ENCODE measurements around the gene TPST2. TPM values are rescaled to one million over a fixed set of nuclear protein-coding genes. Genes with fewer than 3 reads are reported as not detected.
A peak's percentile ranks its signal among the peaks of the same experiment; 100 is the strongest.

The TPST2 gene
- total RNA-seq, 2 donors from 2014 or later: 18.2 to 40.7 TPM

DNA sequence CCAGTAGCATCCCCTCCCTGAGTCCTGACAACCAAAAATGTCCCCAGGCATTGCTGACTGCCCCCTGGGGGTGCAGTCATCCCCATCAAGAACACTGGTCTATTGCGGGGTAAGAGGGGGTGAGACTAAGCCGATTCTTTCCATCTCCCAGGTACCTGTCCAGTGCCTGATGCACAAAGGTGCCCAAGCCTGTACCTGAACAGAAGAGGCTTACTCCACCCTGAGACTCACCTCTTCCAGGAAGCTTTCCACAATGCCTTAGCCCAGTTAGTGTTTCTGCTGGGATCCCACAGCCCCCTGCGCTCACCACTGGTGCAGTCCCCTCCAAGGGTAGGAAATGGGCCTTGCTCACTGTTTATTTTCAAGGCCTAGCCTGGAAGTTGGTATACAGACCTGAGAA, 22.9 kb downstream of the TPST2 start:
- DNase-seq (no peak), ATAC-seq (no peak)
- Mint-ChIP-seq H3K4me1 (peaks cover 32% of the 10 kb centered on the region), H3K36me3 (ENCODE audit: low read depth) (peaks cover 3% of the 10 kb centered on the region), H3K27ac (no peak overlapping the region), H3K27me3 (no peaks in the 10 kb centered on the region), H3K4me3 (no peak overlapping the region)
- H3K9me3 ChIP-seq (ENCODE audit: control insufficient read depth, low read length, poor library complexity, severe bottlenecking): no peaks in the 10 kb centered on the region

- H3K4me1 Mint-ChIP-seq: peaks cover 22% of the 10 kb centered on the region
- H3K9me3 ChIP-seq (ENCODE audit: control insufficient read depth, low read length, poor library complexity, severe bottlenecking): no peaks in the 10 kb centered on the region
- ATAC-seq (no peak), DNase-seq (no peak)
- no peaks in the 10 kb centered on the region for H3K27me3 Mint-ChIP-seq
- H3K4me3 Mint-ChIP-seq: no peak overlapping the region
- H3K36me3 Mint-ChIP-seq (ENCODE audit: low read depth): no peaks in the 10 kb centered on the region
- H3K27ac Mint-ChIP-seq: no peak overlapping the region
Measured at GRCh38 chr22:26565889-26566288, 24.0 kb downstream of the TPST2 start.

DNA sequence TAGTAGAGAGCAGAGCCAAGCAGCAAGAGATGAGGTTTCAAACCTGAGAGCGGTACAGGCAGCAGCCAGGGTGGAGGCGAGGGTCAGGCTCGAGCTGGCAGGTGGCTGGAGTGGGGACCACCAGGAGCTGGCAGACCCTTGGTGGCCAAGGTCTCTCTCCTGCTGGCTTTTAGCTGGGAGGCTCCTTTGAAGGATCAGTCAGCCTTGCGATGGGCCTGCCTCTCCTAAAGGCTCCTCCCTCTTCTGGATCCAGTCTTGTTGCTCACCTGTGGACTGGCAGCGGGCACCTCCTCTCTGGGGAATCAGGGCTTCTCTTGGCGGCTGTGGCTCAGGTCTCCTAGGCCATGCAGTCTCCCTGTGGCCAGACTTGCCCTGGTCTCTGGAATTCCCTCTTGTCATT, 24.8 kb downstream of the TPST2 start:
- ATAC-seq (no peak), DNase-seq (no peak)
- Mint-ChIP-seq H3K27ac (no peak overlapping the region), H3K4me3 (no peak overlapping the region), H3K27me3 (no peaks in the 10 kb centered on the region), H3K4me1 (peaks cover 20% of the 10 kb centered on the region), H3K36me3 (ENCODE audit: low read depth) (peaks cover 2% of the 10 kb centered on the region)
- H3K9me3 ChIP-seq (ENCODE audit: control insufficient read depth, low read length, poor library complexity, severe bottlenecking): no peaks in the 10 kb centered on the region

DNA sequence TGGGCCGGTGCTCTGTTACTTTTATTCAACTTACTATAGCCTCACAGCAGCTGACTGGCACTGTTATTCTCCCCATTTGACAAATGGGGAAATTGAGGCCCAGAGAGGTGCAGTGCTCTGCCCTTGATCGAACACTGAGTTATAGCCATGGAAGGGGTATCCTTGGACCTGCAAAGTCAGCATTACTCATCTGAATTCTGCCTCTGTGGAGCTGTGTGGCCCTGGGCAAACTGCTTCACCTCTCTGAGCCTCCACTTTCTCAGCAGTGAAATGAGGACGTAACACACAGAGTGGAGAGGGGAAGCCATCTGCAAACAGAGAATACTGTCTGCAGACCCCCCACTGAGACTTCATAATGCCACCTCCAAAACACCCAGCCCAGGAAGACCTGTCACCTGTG, 25.3 kb downstream of the TPST2 start:
- Mint-ChIP-seq H3K36me3 (ENCODE audit: low read depth) (peaks cover 2% of the 10 kb centered on the region), H3K27ac (no peak overlapping the region), H3K4me3 (no peak overlapping the region), H3K4me1 (peaks cover 20% of the 10 kb centered on the region), H3K27me3 (no peaks in the 10 kb centered on the region)
- no peak for DNase-seq
- no peak for ATAC-seq
- H3K9me3 ChIP-seq (ENCODE audit: control insufficient read depth, low read length, poor library complexity, severe bottlenecking): no peaks in the 10 kb centered on the region

DNA sequence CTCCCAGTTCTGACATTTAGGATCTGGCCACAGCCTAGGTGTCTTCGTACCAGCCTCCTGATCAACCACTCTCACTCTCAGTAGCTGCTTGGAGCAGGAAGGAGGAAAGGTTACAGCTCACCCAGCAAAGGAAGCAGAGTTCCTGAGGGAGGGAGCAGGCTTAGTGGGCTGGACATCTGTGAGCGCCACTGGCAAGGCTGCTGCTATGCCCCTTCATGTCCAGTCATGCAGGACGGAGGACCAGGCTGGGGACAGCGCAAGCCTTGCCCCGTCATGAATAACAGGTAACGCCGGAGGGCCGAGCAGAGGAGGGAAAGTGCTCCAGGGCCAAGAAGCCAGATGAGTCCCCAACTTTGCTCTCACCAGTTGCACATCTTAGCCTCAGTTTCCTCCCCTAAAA, 25.8 kb downstream of the TPST2 start:
- no peak for ATAC-seq
- no peaks in the 10 kb centered on the region for H3K9me3 ChIP-seq (ENCODE audit: control insufficient read depth, low read length, poor library complexity, severe bottlenecking)
- no peak overlapping the region for H3K4me3 Mint-ChIP-seq
- H3K4me1 Mint-ChIP-seq: peaks cover 19% of the 10 kb centered on the region
- H3K36me3 Mint-ChIP-seq (ENCODE audit: low read depth): peaks cover 2% of the 10 kb centered on the region
- no peak for DNase-seq
- H3K27me3 Mint-ChIP-seq: no peaks in the 10 kb centered on the region
- no peak overlapping the region for H3K27ac Mint-ChIP-seq

GRCh38 chr22:26563022-26563421, 26.9 kb downstream of the TPST2 start:
- H3K27ac Mint-ChIP-seq: no peak overlapping the region
- H3K4me3 Mint-ChIP-seq: no peak overlapping the region
- no peaks in the 10 kb centered on the region for H3K27me3 Mint-ChIP-seq
- no peaks in the 10 kb centered on the region for H3K9me3 ChIP-seq (ENCODE audit: control insufficient read depth, low read length, poor library complexity, severe bottlenecking)
- DNase-seq (no peak), ATAC-seq (no peak)
- peaks cover 21% of the 10 kb centered on the region for H3K4me1 Mint-ChIP-seq
- H3K36me3 Mint-ChIP-seq (ENCODE audit: low read depth): peaks cover 4% of the 10 kb centered on the region

DNA sequence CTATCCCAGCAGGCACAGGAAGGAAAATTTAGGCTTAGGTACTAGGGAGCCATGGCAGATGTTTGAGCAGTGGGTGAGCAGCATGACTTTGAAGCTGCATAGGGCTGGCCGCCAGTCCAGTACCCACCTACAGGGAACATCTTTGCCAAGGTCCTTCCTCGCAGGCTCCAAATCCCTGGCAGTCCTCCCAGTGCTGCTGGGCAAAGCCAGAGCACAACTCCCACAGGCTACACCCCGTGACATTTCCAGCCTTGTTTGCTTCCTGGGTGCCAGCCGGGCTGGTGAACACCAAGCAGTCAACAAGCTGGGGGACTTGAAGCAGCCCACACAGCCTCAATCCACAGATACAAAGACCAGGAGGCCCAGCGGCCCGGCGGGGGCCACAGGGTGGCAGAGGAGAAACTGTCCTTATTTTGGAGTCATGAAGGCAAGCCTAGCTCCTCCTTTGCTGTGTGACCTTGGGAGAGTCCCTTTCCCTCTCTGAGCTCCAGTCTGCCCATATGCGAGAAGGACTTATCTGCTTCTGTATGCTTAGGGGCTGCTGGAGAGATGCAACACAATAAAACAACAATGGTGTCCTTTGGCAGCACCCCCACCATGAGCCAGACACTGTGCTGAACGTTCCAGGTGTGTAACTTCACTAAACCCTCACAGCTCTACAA, 28.0 kb downstream of the TPST2 start:
- Mint-ChIP-seq H3K4me1 (peaks cover 22% of the 10 kb centered on the region), H3K4me3 (no peak overlapping the region), H3K27ac (no peak overlapping the region), H3K36me3 (ENCODE audit: low read depth) (peaks cover 4% of the 10 kb centered on the region), H3K27me3 (no peaks in the 10 kb centered on the region)
- no peak for DNase-seq
- H3K9me3 ChIP-seq (ENCODE audit: control insufficient read depth, low read length, poor library complexity, severe bottlenecking): no peaks in the 10 kb centered on the region
- no peak for ATAC-seq

DNA sequence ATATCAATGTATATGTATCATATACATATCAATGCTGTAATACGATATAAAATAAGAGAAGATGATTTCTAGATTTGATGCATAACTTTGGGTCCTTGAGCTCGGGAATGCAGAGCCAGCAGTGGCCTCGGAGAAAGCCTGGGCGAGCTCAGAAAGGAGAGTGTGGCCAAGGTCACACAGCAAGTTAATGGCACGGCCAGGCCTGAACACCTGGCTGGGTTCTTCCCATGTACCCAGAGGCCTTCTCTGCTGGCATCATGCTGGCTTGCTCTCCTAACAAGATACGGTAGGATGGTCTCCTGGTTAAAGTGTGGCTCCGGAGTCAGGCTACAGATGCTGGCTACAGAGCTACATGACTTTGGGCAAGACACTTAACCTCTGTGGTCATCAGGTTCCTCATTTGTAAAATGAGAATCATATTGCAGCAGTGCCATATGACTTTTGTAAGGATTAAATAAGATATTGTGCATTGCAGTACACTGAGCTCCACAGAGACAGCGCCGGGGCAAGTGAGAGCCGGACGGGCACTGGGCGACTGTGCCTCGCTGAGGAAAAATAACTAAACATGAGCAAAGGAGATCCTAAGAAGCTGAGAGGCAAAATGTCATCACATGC, 29.9 kb downstream of the TPST2 start:
- DNase-seq: no peak
- Mint-ChIP-seq H3K27ac (no peak overlapping the region), H3K36me3 (ENCODE audit: low read depth) (peaks cover 4% of the 10 kb centered on the region), H3K4me1 (peaks cover 15% of the 10 kb centered on the region), H3K27me3 (no peaks in the 10 kb centered on the region), H3K4me3 (no peak overlapping the region)
- no peak for ATAC-seq
- H3K9me3 ChIP-seq (ENCODE audit: control insufficient read depth, low read length, poor library complexity, severe bottlenecking): no peaks in the 10 kb centered on the region

DNA sequence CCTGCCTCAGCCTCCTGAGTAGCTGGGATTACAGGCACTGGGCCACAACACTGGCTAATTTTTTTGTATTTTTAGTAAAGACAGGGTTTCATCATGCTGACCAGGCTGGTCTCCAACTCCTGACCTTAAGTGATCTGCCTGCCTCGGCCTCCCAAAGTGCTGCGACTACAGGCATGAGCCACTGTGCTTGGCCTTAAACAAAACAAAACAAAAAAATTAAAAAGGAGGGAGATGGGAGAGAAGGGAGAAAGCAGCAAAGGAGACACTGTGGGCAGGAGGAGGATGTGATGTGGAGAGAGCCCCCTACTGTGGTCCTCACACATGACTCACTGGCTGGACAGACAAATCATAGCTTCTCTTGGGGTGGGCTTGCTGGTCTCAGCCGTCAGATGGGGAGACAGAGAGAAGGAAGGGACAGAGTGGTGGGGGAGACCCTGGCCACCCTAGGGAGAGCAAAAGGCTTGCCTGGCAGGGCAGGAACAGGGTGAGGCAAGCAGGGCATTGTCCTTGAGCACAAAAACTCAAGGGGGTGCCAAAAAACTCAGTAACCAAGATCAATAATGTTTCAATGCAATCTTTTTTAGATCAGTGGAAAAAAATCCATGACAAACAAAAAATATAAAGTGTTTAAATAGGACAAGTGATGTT, 31.6 kb downstream of the TPST2 start:
- peaks cover 16% of the 10 kb centered on the region for H3K4me1 Mint-ChIP-seq
- no peak overlapping the region for H3K4me3 Mint-ChIP-seq
- no peak for DNase-seq
- peak overlapping the region; percentile 34 for H3K27ac Mint-ChIP-seq
- peaks cover 4% of the 10 kb centered on the region for H3K36me3 Mint-ChIP-seq (ENCODE audit: low read depth)
- no peaks in the 10 kb centered on the region for H3K9me3 ChIP-seq (ENCODE audit: control insufficient read depth, low read length, poor library complexity, severe bottlenecking)
- ATAC-seq: no peak
- no peaks in the 10 kb centered on the region for H3K27me3 Mint-ChIP-seq

DNA sequence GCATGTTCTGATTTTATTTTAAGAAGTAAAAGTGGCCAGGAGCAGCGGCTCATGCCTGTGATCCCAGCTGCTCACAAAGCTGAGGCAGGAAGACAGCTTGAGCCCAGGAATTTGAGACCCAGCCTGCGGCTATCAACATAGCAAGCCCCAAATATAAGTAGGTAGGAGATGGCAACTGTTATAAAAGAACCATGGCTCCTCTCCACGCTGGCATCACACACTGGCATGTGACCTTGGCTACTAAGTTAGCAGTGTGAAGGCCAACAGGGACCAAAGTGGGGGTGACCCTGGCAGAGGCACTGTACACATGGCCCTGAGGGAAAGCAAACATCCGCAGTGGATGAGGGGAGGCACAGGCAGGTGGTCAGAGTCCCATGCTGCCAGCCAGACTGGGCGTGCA, 33.0 kb downstream of the TPST2 start:
- Mint-ChIP-seq H3K4me3 (no peak overlapping the region), H3K27me3 (no peaks in the 10 kb centered on the region), H3K4me1 (peaks cover 16% of the 10 kb centered on the region), H3K27ac (peak overlapping the region; percentile 11), H3K36me3 (ENCODE audit: low read depth) (peaks cover 4% of the 10 kb centered on the region)
- no peak for DNase-seq
- H3K9me3 ChIP-seq (ENCODE audit: control insufficient read depth, low read length, poor library complexity, severe bottlenecking): no peaks in the 10 kb centered on the region
- no peak for ATAC-seq

DNA sequence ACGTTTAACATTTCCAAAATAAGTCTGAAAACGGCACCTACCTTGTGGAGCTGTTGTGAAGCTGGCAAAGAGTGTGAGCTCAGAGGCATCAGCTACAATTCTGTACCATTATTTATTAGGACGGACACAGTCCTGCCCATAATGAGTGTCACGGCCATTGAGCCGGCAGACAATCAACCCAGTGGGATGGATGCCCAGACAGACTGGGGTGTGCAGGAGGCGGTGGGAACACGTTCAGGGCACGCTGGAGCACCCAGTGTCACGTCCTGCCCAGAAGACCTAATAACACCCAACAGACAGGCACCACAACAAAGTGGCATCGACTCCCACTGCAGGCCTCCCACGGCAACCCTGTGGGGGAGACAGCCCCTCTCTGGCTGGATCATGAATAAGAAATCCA, 34.5 kb downstream of the TPST2 start:
- Mint-ChIP-seq H3K4me1 (peaks cover 16% of the 10 kb centered on the region), H3K27ac (no peak overlapping the region), H3K36me3 (ENCODE audit: low read depth) (peaks cover 4% of the 10 kb centered on the region)

GRCh38 chr22:26554956-26555355, 35.0 kb downstream of the TPST2 start:
- Mint-ChIP-seq H3K4me1 (peaks cover 13% of the 10 kb centered on the region), H3K4me3 (no peak overlapping the region), H3K27me3 (no peaks in the 10 kb centered on the region), H3K36me3 (ENCODE audit: low read depth) (peaks cover 4% of the 10 kb centered on the region), H3K27ac (no peak overlapping the region)
- DNase-seq: no peak
- ATAC-seq: no peak
- H3K9me3 ChIP-seq (ENCODE audit: control insufficient read depth, low read length, poor library complexity, severe bottlenecking): no peaks in the 10 kb centered on the region

More for the DNA sequence above, 34.5 kb downstream of the TPST2 start:
- ATAC-seq (no peak), DNase-seq (no peak)
- no peaks in the 10 kb centered on the region for H3K9me3 ChIP-seq (ENCODE audit: control insufficient read depth, low read length, poor library complexity, severe bottlenecking)
- H3K27me3 Mint-ChIP-seq: no peaks in the 10 kb centered on the region
- H3K4me3 Mint-ChIP-seq: no peak overlapping the region

GRCh38 chr22:26553056-26553752, 36.7 kb downstream of the TPST2 start:
- peaks cover 3% of the 10 kb centered on the region for H3K36me3 Mint-ChIP-seq (ENCODE audit: low read depth)
- DNase-seq (no peak), ATAC-seq (no peak)
- no peaks in the 10 kb centered on the region for H3K9me3 ChIP-seq (ENCODE audit: control insufficient read depth, low read length, poor library complexity, severe bottlenecking)
- no peak overlapping the region for H3K4me3 Mint-ChIP-seq
- peaks cover 12% of the 10 kb centered on the region for H3K4me1 Mint-ChIP-seq
- no peak overlapping the region for H3K27ac Mint-ChIP-seq
- H3K27me3 Mint-ChIP-seq: no peaks in the 10 kb centered on the region

Data from T-helper 17 cell (primary cell).